Right lobe of liver (tissue), 6 donors: ENCODE measurements around the gene GPALPP1. TPM values are rescaled to one million over a fixed set of nuclear protein-coding genes. Genes with fewer than 3 reads are reported as not detected.
"Not testable (repeated sequence)": the region's sequence is repeated elsewhere in the genome, so short reads cannot be mapped to it uniquely, and the experiment has no call there.

ENCODE experiments used
- ATAC-seq, 4 donors: fragments of 200-7000 bp; cut with Tn5 transposase; one replicate each; pipeline ENCODE4 v1.9.1; 2020; ENCODE audit warnings: mild to moderate bottlenecking in 4 of 4, moderate library complexity in 4 of 4
- DNase-seq, 3 donors: peaks; one replicate each; pipeline ENCODE4 v3.0.0-alpha.2; 2020
- H3K27ac ChIP-seq, 3 donors: fragments of 200-600 bp; one replicate each; pipeline ENCODE4 v1.8.0; 2022
- H3K27me3 ChIP-seq, 2 donors: fragments of 200-600 bp; one replicate each; pipeline ENCODE4 v1.8.0; 2022
- H3K36me3 ChIP-seq, 4 donors: fragments of 200-600 bp; sonication (generic) in 1 of 4; one replicate each; pipeline versions ENCODE4 v1.5.1 to v1.8.0; 2017 to 2022; ENCODE audit warnings: control low read depth in 1 of 4
- H3K4me1 ChIP-seq, 4 donors: fragments of 200-600 bp; sonication (generic) in 1 of 4; one replicate each; pipeline versions ENCODE4 v1.5.1 to v1.8.0; 2017 to 2022; ENCODE audit warnings: control low read depth in 1 of 4
- H3K4me3 ChIP-seq, 3 donors: fragments of 200-600 bp; one replicate each; pipeline ENCODE4 v1.8.0; 2022
- H3K9me3 ChIP-seq, 4 donors: fragments of 200-600 bp; sonication (generic) in 1 of 4; one replicate each; pipeline versions ENCODE4 v1.5.1 to v1.8.0; 2017 to 2022; ENCODE audit warnings: control low read depth in 1 of 4
- POLR2A ChIP-seq: fragments of 450-650 bp; IDR thresholded peaks from one replicate; pipeline ENCODE4 v1.6.1; 2017; ENCODE audit warnings: antibody characterized with exemption, mild to moderate bottlenecking
- WGBS: methylation state at CpG from one replicate; pipeline ENCODE4 v1.1.6; 2018; ENCODE audit warnings: low coverage, low lambda C conversion rate; ENCODE audit not compliant: insufficient coverage; ENCODE audit errors: missing lambda C conversion rate; 5-methylcytosine and 5-hydroxymethylcytosine counted together
- intact Hi-C, 2 donors: fragments of 100-400 bp; cut with DNase I; formaldehyde crosslinking; loops; one replicate each; pipeline versions ENCODE4 v1.11.2 to v1.14.1; 2022
- total RNA-seq, 6 experiments: library from RNA; depleted of rRNA in 2 of 6; stranded (reverse); fragments of >200 nt in 2 of 6; fragmentation: NEBNext Ultra II Directional in 3 of 6; extraction: Animal tissue kit (Norgen Biotek cat#: 25700) in 3 of 6; gene quantifications; one replicate each; pipeline versions ENCODE4 v1.1.0 to v1.2.4, GENCODE V29; 2016 to 2023
- TF ChIP-seq, protein P1 (sequence below), 4 donors: fragments of 200-600 bp in 3 of 4; fragments of 450-650 bp in 1 of 4; IDR thresholded peaks; one replicate each; pipeline versions ENCODE4 v1.5.1 to v1.8.0; 2016 to 2022; ENCODE audit warnings: antibody characterized with exemption in 4 of 4, mild to moderate bottlenecking in 2 of 4
- donor health status: DM: no; HTN: yes; CAD: no.
- donor health status: DM: no; HTN: no; CAD: no.
- donor health status: DM: no; HTN: no; CAD: no.
- donor health status: DM: no; HTN: yes; CAD: no.
- donor health status: DM: no; HTN: yes; CAD: no.

GPALPP1 gene
- total RNA-seq, 6 experiments from 2014 or later: 6.8 to 10.0 (median 8.4) TPM

DNA sequence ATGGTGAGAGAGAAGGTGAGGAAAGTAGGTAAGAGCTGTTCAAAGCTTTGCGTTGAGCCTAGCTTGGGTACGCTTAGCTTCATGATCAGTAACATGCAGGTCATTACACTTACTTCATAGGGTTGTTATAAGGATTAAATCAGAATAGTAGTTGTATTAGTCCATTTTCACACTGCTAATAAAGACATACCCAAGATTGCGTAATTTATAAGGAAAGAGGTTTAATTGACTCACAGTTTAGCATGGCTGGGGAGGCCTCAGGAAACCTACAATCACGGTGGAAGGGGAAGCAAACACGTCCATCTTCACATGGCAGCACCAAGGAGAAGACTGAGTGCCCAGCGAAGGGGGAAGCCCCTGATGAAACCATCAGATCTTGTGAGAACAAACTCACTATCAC lies 21.9 kb downstream of the GPALPP1 start:
- intact Hi-C loops: no loop called here
- TF ChIP-seq, protein P1, sequence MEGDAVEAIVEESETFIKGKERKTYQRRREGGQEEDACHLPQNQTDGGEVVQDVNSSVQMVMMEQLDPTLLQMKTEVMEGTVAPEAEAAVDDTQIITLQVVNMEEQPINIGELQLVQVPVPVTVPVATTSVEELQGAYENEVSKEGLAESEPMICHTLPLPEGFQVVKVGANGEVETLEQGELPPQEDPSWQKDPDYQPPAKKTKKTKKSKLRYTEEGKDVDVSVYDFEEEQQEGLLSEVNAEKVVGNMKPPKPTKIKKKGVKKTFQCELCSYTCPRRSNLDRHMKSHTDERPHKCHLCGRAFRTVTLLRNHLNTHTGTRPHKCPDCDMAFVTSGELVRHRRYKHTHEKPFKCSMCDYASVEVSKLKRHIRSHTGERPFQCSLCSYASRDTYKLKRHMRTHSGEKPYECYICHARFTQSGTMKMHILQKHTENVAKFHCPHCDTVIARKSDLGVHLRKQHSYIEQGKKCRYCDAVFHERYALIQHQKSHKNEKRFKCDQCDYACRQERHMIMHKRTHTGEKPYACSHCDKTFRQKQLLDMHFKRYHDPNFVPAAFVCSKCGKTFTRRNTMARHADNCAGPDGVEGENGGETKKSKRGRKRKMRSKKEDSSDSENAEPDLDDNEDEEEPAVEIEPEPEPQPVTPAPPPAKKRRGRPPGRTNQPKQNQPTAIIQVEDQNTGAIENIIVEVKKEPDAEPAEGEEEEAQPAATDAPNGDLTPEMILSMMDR (IDR thresholded peaks at IDR 0.05): no peak
- no peak for TF ChIP-seq POLR2A
- WGBS: 72% methylated on average over 4 of the region's 6 CpGs
- Histone ChIP-seq H3K27ac (no peak overlapping the region), H3K27me3 (no peaks in the 10 kb centered on the region), H3K36me3 (peaks cover 0 to 47% (median 14%) of the 10 kb centered on the region in 4 donors), H3K4me3 (no peak overlapping the region), H3K9me3 (no peaks in the 10 kb centered on the region), H3K4me1 (no peaks in the 10 kb centered on the region)
- DNase-seq: no peak
- no peak for ATAC-seq

DNA sequence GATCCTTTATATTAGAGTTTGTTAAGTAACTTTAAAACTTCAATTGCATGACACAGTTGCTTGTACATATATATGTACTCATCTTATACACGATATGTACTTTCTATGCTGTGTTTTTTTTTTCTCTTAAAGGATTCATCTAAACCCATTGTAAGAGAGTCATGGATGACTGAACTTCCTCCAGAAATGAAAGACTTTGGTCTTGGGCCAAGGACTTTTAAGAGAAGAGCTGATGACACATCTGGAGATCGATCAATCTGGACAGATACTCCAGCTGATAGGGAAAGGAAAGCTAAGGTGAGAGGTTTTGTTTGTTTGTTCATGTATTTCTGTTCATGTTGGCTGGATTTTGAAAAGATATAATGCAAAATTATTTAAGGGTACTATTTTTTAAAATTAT lies 26.0 kb downstream of the GPALPP1 start:
- Histone ChIP-seq H3K27me3 (no peaks in the 10 kb centered on the region), H3K27ac (no peak overlapping the region), H3K36me3 (peaks cover 0 to 42% (median 10%) of the 10 kb centered on the region in 4 donors), H3K4me3 (no peak overlapping the region), H3K4me1 (no peaks in the 10 kb centered on the region), H3K9me3 (no peaks in the 10 kb centered on the region)
- ATAC-seq (no peak), DNase-seq (no peak)
- intact Hi-C loops: no loop called here
- 88% methylated on average over 2 of the region's 2 CpGs for WGBS
- TF ChIP-seq, protein P1 (IDR thresholded peaks at IDR 0.05): no peak
- TF ChIP-seq POLR2A: no peak

DNA sequence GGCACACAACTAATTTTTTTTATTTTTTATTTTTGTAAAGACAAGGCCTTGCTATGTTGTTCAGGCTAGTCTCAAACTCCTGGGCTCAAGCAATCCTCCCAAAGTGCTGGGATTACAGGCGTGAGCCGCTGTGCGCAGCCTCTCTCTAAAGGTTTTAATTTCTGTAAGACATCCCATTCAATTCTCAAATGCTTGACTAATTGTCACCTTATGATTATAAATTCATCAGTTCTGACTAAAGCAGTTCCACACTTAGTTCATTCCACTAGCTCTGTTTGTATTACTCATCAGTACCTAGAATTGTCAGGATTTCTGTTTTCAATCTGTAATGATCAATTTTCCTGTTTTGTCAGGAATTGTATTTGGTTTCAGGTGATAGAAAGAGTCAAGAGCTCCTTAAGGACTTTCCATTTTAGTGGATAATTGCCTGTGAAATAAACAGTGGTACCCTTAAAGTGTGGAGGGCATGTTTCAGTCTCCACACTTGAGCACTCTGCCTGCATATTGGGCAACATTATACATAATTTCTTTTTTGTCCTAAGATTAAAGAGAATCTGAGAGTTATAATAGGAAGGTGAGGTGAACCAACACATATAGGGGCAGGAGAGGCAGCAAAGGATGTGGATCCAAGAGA lies 27.6 kb downstream of the GPALPP1 start:
- Histone ChIP-seq H3K9me3 (no peaks in the 10 kb centered on the region), H3K4me1 (no peaks in the 10 kb centered on the region), H3K36me3 (peaks cover 0 to 49% (median 16%) of the 10 kb centered on the region in 4 donors), H3K4me3 (no peak overlapping the region), H3K27ac (no peak overlapping the region), H3K27me3 (no peaks in the 10 kb centered on the region)
- DNase-seq: no peak
- intact Hi-C loops: no loop called here
- no peak for TF ChIP-seq POLR2A
- TF ChIP-seq, protein P1 (IDR thresholded peaks at IDR 0.05): no peak
- 100% methylated on average over 3 of the region's 3 CpGs for WGBS
- ATAC-seq: no peak

- intact Hi-C loops, H3K4me1 ChIP-seq, H3K27me3 ChIP-seq, H3K9me3 ChIP-seq, ATAC-seq, H3K27ac ChIP-seq, H3K4me3 ChIP-seq, DNase-seq: not testable (repeated sequence)
- H3K36me3 ChIP-seq: peaks cover 0 to 39% (median 13%) of the 10 kb centered on the region in 4 donors
- 100% methylated on average over 4 of the region's 7 CpGs for WGBS
Observed at GRCh38 chr13:45019981-45020380, 30.6 kb downstream of the GPALPP1 start.

GRCh38 chr13:45021250-45021649 lies 31.9 kb downstream of the GPALPP1 start:
- H3K4me3 ChIP-seq: no peak overlapping the region
- H3K4me1 ChIP-seq: no peaks in the 10 kb centered on the region
- H3K9me3 ChIP-seq: no peaks in the 10 kb centered on the region
- no peak for DNase-seq
- WGBS: 94% methylated on average over 3 of the region's 3 CpGs
- no peak overlapping the region for H3K27ac ChIP-seq
- intact Hi-C loops: no loop called here
- H3K27me3 ChIP-seq: no peaks in the 10 kb centered on the region
- no peak for TF ChIP-seq POLR2A
- TF ChIP-seq, protein P1 (IDR thresholded peaks at IDR 0.05): no peak
- peaks cover 0 to 29% (median 9%) of the 10 kb centered on the region in 4 donors for H3K36me3 ChIP-seq
- no peak for ATAC-seq
